GM12878 (cell line): Measurements from ENCODE around the gene TAS2R60. TPM values are rescaled to one million over a fixed set of nuclear protein-coding genes. Genes with fewer than 3 reads are reported as not detected.

ENCODE experiments used
- ATAC-seq: fragments of 200-7000 bp; cut with Tn5 transposase; 3 replicates; pipeline ENCODE4 v1.9.1; 2020; ENCODE audit warnings: mild to moderate bottlenecking, moderate library complexity
- BruUV-seq: library from RNA; stranded (reverse); fragments of 400-500 nt; replicated peaks from 2 replicates; lab custom pipeline; 2021; lab: Mats Ljungman, UMichigan
- CTCF ChIA-PET: fragments of 300-600 bp; sonication (Branson Sonifier 250); formaldehyde crosslinking; extraction: SDS; loops from one replicate; lab custom pipeline; 2021; ENCODE audit warnings: inconsistent platforms; lab: Yijun Ruan, JAX
- POLR2A ChIA-PET: fragments of 350-600 bp; formaldehyde crosslinking; extraction: SDS; loops from one replicate; lab custom pipeline; 2021; ENCODE audit warnings: inconsistent platforms; lab: Charles Lee
- RAD21 ChIA-PET: fragments of 300-600 bp; sonication (Branson Sonifier 250); formaldehyde crosslinking; loops from one replicate; lab custom pipeline; 2023; ENCODE audit warnings: antibody characterized with exemption; ENCODE audit not compliant: unreplicated experiment; lab: Charles Lee
- SMC1A ChIA-PET: fragments of 300-600 bp; sonication (Branson Sonifier 250); formaldehyde crosslinking; loops from one replicate; lab custom pipeline; 2023; ENCODE audit not compliant: unreplicated experiment, uncharacterized antibody; lab: Charles Lee
- DNase-seq: peaks from one replicate; pipeline ENCODE4 v3.0.0-alpha.2; 2011; ENCODE audit warnings: low read depth, low spot score
- FAIRE-seq: peaks from 3 replicates; lab custom pipeline; 2011; peaks lifted over from hg19 to GRCh38; lab: Jason Lieb, UNC
- H2AFZ ChIP-seq: 2 replicates; pipeline ENCODE4 v1.6.0; 2011; ENCODE audit warnings: low read depth, low read length, control low read depth; ENCODE audit not compliant: control insufficient read depth
- H3K27ac ChIP-seq: 2 replicates; pipeline ENCODE4 v1.5.1; 2011; ENCODE audit warnings: control low read depth; ENCODE audit not compliant: control insufficient read depth, insufficient read depth
- H3K27me3 ChIP-seq, 2 experiments: replicated peaks in 1 of 2; 2 replicates each; pipeline versions ENCODE4 v1.6.0 to v1.6.1; 2011; ENCODE audit warnings: low read length in 1 of 2; ENCODE audit not compliant: control insufficient read depth in 2 of 2, insufficient read depth in 2 of 2
- H3K36me3 ChIP-seq, 2 experiments: 2 replicates each; pipeline ENCODE4 v1.5.1; 2011; ENCODE audit warnings: low read length in 1 of 2; ENCODE audit not compliant: control insufficient read depth in 2 of 2, insufficient read depth in 2 of 2
- H3K4me1 ChIP-seq: 2 replicates; pipeline ENCODE4 v1.6.1; 2011; ENCODE audit warnings: mild to moderate bottlenecking, low read length, moderate library complexity, mixed read lengths; ENCODE audit not compliant: control insufficient read depth, insufficient read depth
- H3K4me2 ChIP-seq: 2 replicates; pipeline ENCODE4 v1.6.0; 2011; ENCODE audit warnings: control low read depth; ENCODE audit not compliant: control insufficient read depth, insufficient read depth
- H3K4me3 ChIP-seq: fragments of 200-600 bp; sonication (generic); 2 replicates; pipeline ENCODE4 v1.5.1; 2016
- H3K79me2 ChIP-seq: 2 replicates; pipeline ENCODE4 v1.6.0; 2011; ENCODE audit warnings: low read length; ENCODE audit not compliant: control insufficient read depth, insufficient read depth
- H3K9ac ChIP-seq: 2 replicates; pipeline ENCODE4 v1.8.0; 2011; ENCODE audit warnings: low read length, control low read depth, mixed read lengths; ENCODE audit not compliant: control insufficient read depth, insufficient read depth
- H3K9me3 ChIP-seq: replicated peaks from 3 replicates; pipeline ENCODE4 v1.5.1; 2011; ENCODE audit warnings: mild to moderate bottlenecking, low read length; ENCODE audit not compliant: control insufficient read depth, insufficient read depth
- H4K20me1 ChIP-seq: 2 replicates; pipeline ENCODE4 v1.6.0; 2011; ENCODE audit not compliant: control insufficient read depth, insufficient read depth
- CHD2 ChIP-seq: IDR thresholded peaks from 2 replicates; pipeline ENCODE4 v1.6.1; 2011; ENCODE audit warnings: low read depth, low read length, improper control_type of control experiment, borderline replicate concordance
- CUX1 ChIP-seq: IDR thresholded peaks from 2 replicates; pipeline ENCODE4 v1.6.1; 2012; ENCODE audit warnings: improper control_type of control experiment, low read depth, low read length; ENCODE audit not compliant: insufficient replicate concordance
- FOS ChIP-seq: IDR thresholded peaks from 3 replicates; pipeline ENCODE4 v1.6.1; 2011; ENCODE audit warnings: borderline replicate concordance; ENCODE audit not compliant: insufficient read length; ENCODE audit errors: extremely low read depth
- IKZF2 ChIP-seq, 2 experiments: fragments of 450-650 bp; IDR thresholded peaks; 2 replicates each; pipeline ENCODE4 v1.6.1; 2017; ENCODE audit warnings: mild to moderate bottlenecking in 2 of 2, moderate library complexity in 2 of 2
- NR2C1 ChIP-seq: fragments of 450-650 bp; IDR thresholded peaks from 2 replicates; pipeline ENCODE4 v1.6.1; 2017; ENCODE audit warnings: antibody characterized with exemption, mild to moderate bottlenecking, moderate library complexity
- PML ChIP-seq: IDR thresholded peaks from 2 replicates; pipeline ENCODE4 v1.6.1; 2012; ENCODE audit warnings: low read length, inconsistent platforms
- RB1 ChIP-seq: fragments of 450-650 bp; formaldehyde crosslinking; IDR thresholded peaks from 2 replicates; pipeline ENCODE4 v1.6.1; 2017; ENCODE audit warnings: mild to moderate bottlenecking, borderline replicate concordance
- SPI1 ChIP-seq: IDR thresholded peaks from 2 replicates; pipeline ENCODE4 v1.6.1; 2011; ENCODE audit warnings: low read depth, mild to moderate bottlenecking, low read length, moderate library complexity, borderline replicate concordance; ENCODE audit not compliant: insufficient read depth
- SUPT20H ChIP-seq: IDR thresholded peaks from 2 replicates; pipeline ENCODE4 v1.6.1; 2011; ENCODE audit warnings: low read depth, mild to moderate bottlenecking, low read length, moderate library complexity, borderline replicate concordance; ENCODE audit not compliant: control insufficient read depth
- TAF1 ChIP-seq: IDR thresholded peaks from 2 replicates; pipeline ENCODE4 v1.6.1; 2011; ENCODE audit warnings: mild to moderate bottlenecking, low read depth, low read length, borderline replicate concordance
- YBX1 ChIP-seq: fragments of 450-650 bp; IDR thresholded peaks from 2 replicates; pipeline ENCODE4 v1.6.1; 2016; ENCODE audit warnings: antibody characterized with exemption
- ZNF24 ChIP-seq: fragments of 450-650 bp; IDR thresholded peaks from 2 replicates; pipeline ENCODE4 v1.6.1; 2017; ENCODE audit warnings: antibody characterized with exemption, mild to moderate bottlenecking
- ZNF687 ChIP-seq: fragments of 450-650 bp; IDR thresholded peaks from 2 replicates; pipeline ENCODE4 v1.6.1; 2017; ENCODE audit warnings: mild to moderate bottlenecking, moderate library complexity
- ZSCAN29 ChIP-seq: fragments of 450-650 bp; IDR thresholded peaks from 2 replicates; pipeline ENCODE4 v1.6.1; 2017; ENCODE audit warnings: mild to moderate bottlenecking, moderate library complexity
- WGBS: methylation state at CpG from one replicate; pipeline ENCODE4 v1.1.6; 2016; ENCODE audit warnings: low lambda C conversion rate; ENCODE audit not compliant: insufficient replicate concordance, insufficient coverage; ENCODE audit errors: missing lambda C conversion rate; 5-methylcytosine and 5-hydroxymethylcytosine counted together
- in situ Hi-C: fragments of 300-500 bp; cut with MboI; formaldehyde crosslinking; loops from 9 replicates; pipeline ENCODE4 v1.14.3; 2018; ENCODE audit warnings: mixed read lengths
- intact Hi-C: fragments of 100-400 bp; cut with micrococcal nuclease; formaldehyde crosslinking; loops from one replicate; pipeline ENCODE4 v1.14.2; 2022; ENCODE audit not compliant: unreplicated experiment
- polyA plus RNA-seq, 11 experiments: library from polyadenylated mRNA; depleted of rRNA in 4 of 11; unstranded in 6 of 11; stranded (reverse) in 5 of 11; fragments of >200 nt; fragmentation: Nextera tagmentation in 4 of 11; fragmentation: Illumina TruSeq in 1 of 11; extraction: Ambion mirVana in 4 of 11; extraction: Trizol in 1 of 11; gene quantifications; 1 replicate in 1 of 11; 2 replicates in 10 of 11; pipeline versions ENCODE4 v1.2.1 to v1.2.3, GENCODE V29; 2011 to 2016; ENCODE audit warnings: inconsistent platforms in 2 of 11, missing spikeins in 2 of 11, low read depth in 1 of 11
- total RNA-seq, 4 experiments: library from RNA; depleted of rRNA in 3 of 4; stranded (reverse); fragments of >200 nt in 3 of 4; fragmentation: Illumina TruSeq in 1 of 4; extraction: Trizol in 1 of 4; gene quantifications; 2 replicates each; pipeline versions ENCODE4 v1.2.1 to v1.2.3, GENCODE V29; 2013 to 2021

Gene TAS2R60
- total and polyA plus RNA-seq, 10 of the 15 experiments (the other 5 are each of a cell fraction or from before 2014, with no cell fraction given) = not detected

- Histone ChIP-seq H3K9ac (no peak overlapping the region), H3K79me2 (no peaks in the 10 kb centered on the region), H3K4me3 (no peak overlapping the region), H3K4me2 (no peak overlapping the region), H3K36me3 (no peaks in the 10 kb centered on the region; a peak in 1 of 4 replicates), H4K20me1 (no peaks in the 10 kb centered on the region), H3K4me1 (no peaks in the 10 kb centered on the region), H2AFZ (no peak overlapping the region), H3K27me3 (no peaks in the 10 kb centered on the region), H3K9me3 (no peaks in the 10 kb centered on the region), H3K27ac (no peak overlapping the region)
- FAIRE-seq (no peak), ATAC-seq (no peak), DNase-seq (no peak)
- ChIA-PET CTCF (interaction anchor here (0.6 to 1.5 kb wide), 2 partner anchors 17 to 136 kb away, joined by 3 read pairs; no protein-coding TSS in a partner anchor), RAD21 (no interaction called here), SMC1A (interaction anchor here (1.2 to 1.5 kb wide), 2 partner anchors 12 to 13 kb away, joined by 3 read pairs; no protein-coding TSS in a partner anchor), POLR2A (no interaction called here)
- 52% methylated on average over 28 of the region's 28 CpGs for WGBS
- TF ChIP-seq CUX1 (no peak), ZSCAN29 (no peak), SPI1 (no peak), YBX1 (no peak), PML (no peak), RB1 (no peak), FOS (no peak), NR2C1 (no peak), SUPT20H (no peak), ZNF24 (no peak), CHD2 (no peak), TAF1 (no peak), ZNF687 (no peak), IKZF2 (IDR thresholded peaks at IDR 0.05) (no peak)
- in situ Hi-C loops = no loop called here
- intact Hi-C loops = no loop called here
- no TSS peak for BruUV-seq
Measured at GRCh38 chr7:143396625-143397556, 46.4 kb upstream of the TAS2R60 start.
